PC-9 (cell line): ENCODE data around the gene ANO7.

Experiments
- EZH2 ChIP-seq: fragments of 200-600 bp; sonication (generic); IDR thresholded peaks from 2 replicates; pipeline ENCODE4 v1.8.0; 2017; ENCODE audit warnings: antibody characterized with exemption, low read depth
- TF ChIP-seq, protein P1 (sequence below): fragments of 200-600 bp; sonication (generic); conservative IDR thresholded peaks from 2 replicates; pipeline ENCODE4 v1.6.1; 2017; ENCODE audit warnings: mixed run types, antibody characterized with exemption, mild to moderate bottlenecking, moderate library complexity

DNA sequence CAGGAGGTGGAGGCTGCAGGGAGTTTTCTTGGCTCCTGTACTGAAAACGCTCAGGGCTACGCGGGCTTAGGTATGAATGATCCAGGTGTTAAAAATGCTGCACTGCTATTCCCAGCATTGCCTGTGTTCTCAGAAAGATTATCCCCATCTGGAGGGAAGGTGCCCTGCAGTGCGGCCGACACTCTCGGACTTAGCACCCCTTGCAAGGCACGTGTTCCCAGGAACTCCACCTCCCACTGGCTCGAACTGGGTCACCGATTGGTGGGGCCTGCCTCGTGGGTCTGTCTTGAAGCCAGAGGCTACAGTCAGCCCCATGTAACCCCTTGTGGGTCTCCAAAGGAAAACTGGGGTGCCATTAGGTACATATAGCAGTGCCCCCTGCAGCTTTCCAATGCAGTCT, 25.7 kb downstream of the ANO7 start:
- TF ChIP-seq, protein P1, sequence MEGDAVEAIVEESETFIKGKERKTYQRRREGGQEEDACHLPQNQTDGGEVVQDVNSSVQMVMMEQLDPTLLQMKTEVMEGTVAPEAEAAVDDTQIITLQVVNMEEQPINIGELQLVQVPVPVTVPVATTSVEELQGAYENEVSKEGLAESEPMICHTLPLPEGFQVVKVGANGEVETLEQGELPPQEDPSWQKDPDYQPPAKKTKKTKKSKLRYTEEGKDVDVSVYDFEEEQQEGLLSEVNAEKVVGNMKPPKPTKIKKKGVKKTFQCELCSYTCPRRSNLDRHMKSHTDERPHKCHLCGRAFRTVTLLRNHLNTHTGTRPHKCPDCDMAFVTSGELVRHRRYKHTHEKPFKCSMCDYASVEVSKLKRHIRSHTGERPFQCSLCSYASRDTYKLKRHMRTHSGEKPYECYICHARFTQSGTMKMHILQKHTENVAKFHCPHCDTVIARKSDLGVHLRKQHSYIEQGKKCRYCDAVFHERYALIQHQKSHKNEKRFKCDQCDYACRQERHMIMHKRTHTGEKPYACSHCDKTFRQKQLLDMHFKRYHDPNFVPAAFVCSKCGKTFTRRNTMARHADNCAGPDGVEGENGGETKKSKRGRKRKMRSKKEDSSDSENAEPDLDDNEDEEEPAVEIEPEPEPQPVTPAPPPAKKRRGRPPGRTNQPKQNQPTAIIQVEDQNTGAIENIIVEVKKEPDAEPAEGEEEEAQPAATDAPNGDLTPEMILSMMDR, result no peak
- no peak for TF ChIP-seq EZH2
